Measurements from ENCODE around the gene C1QTNF12.

C1QTNF12 gene

GRCh38 chr1:1281533-1282321, 35.2 kb upstream of the C1QTNF12 start:
- DNase-seq: no peak

GRCh38 chr1:1280782-1281481, 34.4 kb upstream of the C1QTNF12 start:
- no peak for DNase-seq

- DNase-seq: no peak
Observed at GRCh38 chr1:1279028-1279427, 32.5 kb upstream of the C1QTNF12 start.

GRCh38 chr1:1278620-1279019, 32.1 kb upstream of the C1QTNF12 start:
- no peak for DNase-seq

- no peak for DNase-seq
Observed at GRCh38 chr1:1275836-1276235, 29.3 kb upstream of the C1QTNF12 start.

GRCh38 chr1:1274931-1275431, 28.5 kb upstream of the C1QTNF12 start:
- no peak for DNase-seq

GRCh38 chr1:1274299-1274930, 27.9 kb upstream of the C1QTNF12 start:
- no peak for DNase-seq

- DNase-seq: peak; percentile 90
Observed at GRCh38 chr1:1273512-1274298, 27.2 kb upstream of the C1QTNF12 start, which contains the start of gene UBE2J2. UBE2J2 (minus strand) TSS chr1:1273854; CDS start chr1:1267992, 5,862 bp downstream.

- no peak for DNase-seq
Observed at GRCh38 chr1:1273209-1273511, 26.6 kb upstream of the C1QTNF12 start.

- peak; percentile 15 for DNase-seq
Observed at GRCh38 chr1:1272341-1273208, 26.1 kb upstream of the C1QTNF12 start.

GRCh38 chr1:1270813-1271212, 24.3 kb upstream of the C1QTNF12 start:
- DNase-seq: no peak

GRCh38 chr1:1268284-1268682, 21.8 kb upstream of the C1QTNF12 start:
- DNase-seq: no peak

GRCh38 chr1:1267488-1268283, 21.2 kb upstream of the C1QTNF12 start:
- DNase-seq: no peak

- DNase-seq: no peak
Observed at GRCh38 chr1:1264868-1265272, 18.3 kb upstream of the C1QTNF12 start.

GRCh38 chr1:1264026-1264425, 17.5 kb upstream of the C1QTNF12 start:
- no peak for DNase-seq

GRCh38 chr1:1262758-1263157, 16.2 kb upstream of the C1QTNF12 start:
- DNase-seq: no peak

- DNase-seq: no peak
Observed at GRCh38 chr1:1262071-1262470, 15.5 kb upstream of the C1QTNF12 start.

- no peak for DNase-seq
Observed at GRCh38 chr1:1260843-1261560, 14.5 kb upstream of the C1QTNF12 start.

- no peak for DNase-seq
Observed at GRCh38 chr1:1259951-1260600, 13.6 kb upstream of the C1QTNF12 start.

GRCh38 chr1:1259540-1259939, 13.0 kb upstream of the C1QTNF12 start:
- no peak for DNase-seq

Data from COR-L47 (cell line).